K562 (cell line): ENCODE results near the gene SCARF1. TPM values are rescaled to one million over a fixed set of nuclear protein-coding genes. Genes with fewer than 3 reads are reported as not detected.
A peak's percentile ranks its signal among the peaks of the same experiment; 100 is the strongest.

ENCODE experiments used
- CREB3L1 ChIP-seq: fragments of 450-650 bp; IDR thresholded peaks from 2 replicates; pipeline ENCODE4 v1.6.1; 2014; ENCODE audit warnings: low read depth, mild to moderate bottlenecking, moderate library complexity, borderline replicate concordance
- E4F1 ChIP-seq: fragments of 250-450 bp; sonication (Bioruptor Pico); IDR thresholded peaks from 2 replicates; pipeline ENCODE4 v1.5.0; 2021; ENCODE audit warnings: mild to moderate bottlenecking, borderline replicate concordance
- ERF ChIP-seq: fragments of 450-650 bp; formaldehyde crosslinking; IDR thresholded peaks from 2 replicates; pipeline ENCODE4 v1.4.0; 2020; ENCODE audit warnings: mild to moderate bottlenecking, mixed read lengths
- FIP1L1 ChIP-seq: fragments of 200-400 bp; formaldehyde crosslinking; IDR thresholded peaks from 2 replicates; pipeline ENCODE4 v1.6.1; 2018; ENCODE audit warnings: mild to moderate bottlenecking, low read depth, low read length; ENCODE audit not compliant: poor library complexity, severe bottlenecking
- GATA2 ChIP-seq: sonication (generic); formaldehyde crosslinking; IDR thresholded peaks from 2 replicates; pipeline ENCODE4 v1.4.0; 2020; ENCODE audit warnings: mild to moderate bottlenecking, missing genetic modification reagents
- KDM1A ChIP-seq, 2 experiments: fragments of 450-650 bp; IDR thresholded peaks; 2 replicates each; pipeline ENCODE4 v1.6.1; 2016; ENCODE audit warnings: mild to moderate bottlenecking in 2 of 2
- KHSRP ChIP-seq: fragments of 450-650 bp; IDR thresholded peaks from 2 replicates; pipeline ENCODE4 v1.6.1; 2017
- LEF1 ChIP-seq: fragments of 450-650 bp; IDR thresholded peaks from 2 replicates; pipeline ENCODE4 v1.6.1; 2016; ENCODE audit warnings: mild to moderate bottlenecking
- POLR2B ChIP-seq: fragments of 450-650 bp; IDR thresholded peaks from 2 replicates; pipeline ENCODE4 v1.6.1; 2018; ENCODE audit warnings: low read depth; ENCODE audit not compliant: partially characterized antibody
- PRPF4 ChIP-seq: fragments of 200-400 bp; formaldehyde crosslinking; IDR thresholded peaks from one replicate; pipeline ENCODE4 v1.6.1; 2017; ENCODE audit warnings: low read length, low read depth, mild to moderate bottlenecking; ENCODE audit not compliant: insufficient read depth, poor library complexity, severe bottlenecking
- RAD51 ChIP-seq: fragments of 450-650 bp; IDR thresholded peaks from 2 replicates; pipeline ENCODE4 v1.7.1; 2016; ENCODE audit warnings: low read depth, mild to moderate bottlenecking, borderline replicate concordance
- SUPT5H ChIP-seq: fragments of 450-650 bp; IDR thresholded peaks from 2 replicates; pipeline ENCODE4 v1.6.1; 2016
- ZBTB12 ChIP-seq: fragments of 250-450 bp; sonication (Bioruptor Pico); IDR thresholded peaks from 2 replicates; pipeline ENCODE4 v1.4.0; 2020
- ZC3H4 ChIP-seq: sonication (generic); formaldehyde crosslinking; IDR thresholded peaks from 2 replicates; pipeline ENCODE4 v1.9.0; 2021; ENCODE audit warnings: missing genetic modification reagents, borderline replicate concordance
- ZNF277 ChIP-seq: fragments of 250-450 bp; sonication (Bioruptor Pico); IDR thresholded peaks from 2 replicates; pipeline ENCODE4 v1.8.0; 2022; ENCODE audit warnings: inconsistent platforms, mild to moderate bottlenecking, moderate library complexity, borderline replicate concordance
- ZNF518B ChIP-seq: fragments of 250-450 bp; sonication (Bioruptor Pico); IDR thresholded peaks from 2 replicates; pipeline ENCODE4 v1.5.0; 2021; ENCODE audit warnings: mild to moderate bottlenecking, moderate library complexity
- polyA plus RNA-seq, 8 experiments: library from polyadenylated mRNA; depleted of rRNA in 4 of 8; stranded (reverse) in 5 of 8; unstranded in 3 of 8; fragments of >200 nt; fragmentation: Nextera tagmentation in 2 of 8; fragmentation: Illumina TruSeq in 1 of 8; extraction: Ambion mirVana in 2 of 8; extraction: Trizol in 1 of 8; gene quantifications; 2 replicates each; pipeline versions ENCODE4 v1.2.1 to v1.2.3, GENCODE V29; 2011 to 2014; ENCODE audit warnings: inconsistent platforms in 1 of 8, missing spikeins in 1 of 8
- total RNA-seq, 7 experiments: library from RNA; depleted of rRNA in 6 of 7; stranded (reverse); fragments of >200 nt in 6 of 7; fragmentation: Illumina TruSeq in 2 of 7; extraction: Trizol in 2 of 7; gene quantifications; 2 replicates each; pipeline versions ENCODE4 v1.2.1 to v1.2.3, GENCODE V29; 2011 to 2021; ENCODE audit warnings: low replicate concordance in 1 of 7

SCARF1 gene
- total and polyA plus RNA-seq, 9 of the 15 experiments (the other 6 are each of a cell fraction or from before 2014, with no cell fraction given), result 0.04 to 2.1 (median 0.63) TPM

- no peak for TF ChIP-seq ZNF518B (CRISPR knock-in tag)
- no peak for TF ChIP-seq FIP1L1
- TF ChIP-seq PRPF4, result peak; percentile 28
- 0 out of 2 replicates have a peak, but pooled peaks have one; percentile 20 for TF ChIP-seq ERF (CRISPR knock-in tag)
- peak; percentile 75 for TF ChIP-seq SUPT5H
- no peak for TF ChIP-seq KHSRP
- peak in 1 of 2 experiments; percentile 53; a peak in 1 of 4 replicates for TF ChIP-seq KDM1A (IDR thresholded peaks at IDR 0.05)
- no peak for TF ChIP-seq RAD51
- peak; percentile 90; the same call in 1 of the 2 replicates for TF ChIP-seq ZC3H4
- no peak for TF ChIP-seq ZBTB12 (CRISPR knock-in tag)
- TF ChIP-seq CREB3L1, result no peak
- no peak for TF ChIP-seq E4F1 (CRISPR knock-in tag)
- peak; percentile 38 for TF ChIP-seq POLR2B
- TF ChIP-seq ZNF277 (CRISPR knock-in tag), result no peak
- no peak for TF ChIP-seq GATA2 (CRISPR knock-in tag)
- 0 out of 2 replicates have a peak, but pooled peaks have one; percentile 51 for TF ChIP-seq LEF1
Measured at GRCh38 chr17:1627982-1628855, 17.3 kb downstream of the SCARF1 start, which contains the start of gene SLC43A2 (continued).
